Measurements from ENCODE around the gene NOS1AP. TPM values are rescaled to one million over a fixed set of nuclear protein-coding genes. Genes with fewer than 3 reads are reported as not detected.

Gene NOS1AP
- total and polyA plus RNA-seq, 2 experiments from 2014 or later: 5.8 to 6.6 TPM

DNA sequence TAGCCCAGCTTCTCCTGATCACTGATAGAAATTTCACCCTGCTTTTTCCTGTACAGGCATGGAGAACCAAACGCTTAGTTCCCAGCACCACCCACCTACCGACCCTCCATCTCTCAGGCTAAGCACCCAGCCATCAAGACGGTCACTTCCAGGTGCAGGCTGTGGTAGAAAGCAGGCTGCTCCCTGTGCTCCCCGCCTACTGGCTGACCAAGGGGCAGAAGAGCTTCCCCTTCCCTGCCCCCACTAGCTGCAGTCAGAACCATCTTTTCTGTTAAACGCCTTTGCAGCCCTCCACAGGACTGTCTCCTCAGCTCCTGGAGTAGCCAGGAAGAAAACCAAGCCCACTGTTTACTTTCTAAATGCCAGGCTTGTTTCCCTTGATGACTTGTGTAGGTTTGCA, 284.2 kb downstream of the NOS1AP start:
- no peaks in the 10 kb centered on the region for H3K36me3 ChIP-seq (ENCODE audit: insufficient read depth)

More for the DNA sequence above, 284.2 kb downstream of the NOS1AP start:
- Histone ChIP-seq H3K4me1 (ENCODE audit: insufficient read depth) (peaks cover 9% of the 10 kb centered on the region; the same call in 1 of the 2 replicates), H3K4me3 (no peak overlapping the region), H2AFZ (no peak overlapping the region), H3K27ac (ENCODE audit: low read depth) (no peak overlapping the region), H3K79me2 (replicated peaks; ENCODE audit: insufficient read depth) (no peaks in the 10 kb centered on the region), H3K4me2 (no peak overlapping the region; the same call in 1 of the 2 replicates), H3F3A (replicated peaks; ENCODE audit: low read depth) (no peaks in the 10 kb centered on the region), H4K20me1 (replicated peaks; ENCODE audit: insufficient read depth) (no peaks in the 10 kb centered on the region), H3K9me2 (ENCODE audit: insufficient read depth) (no peaks in the 10 kb centered on the region), H3K27me3 (ENCODE audit: insufficient read depth) (no peaks in the 10 kb centered on the region)
- Mint-ChIP-seq H3K9me3 (no peaks in the 10 kb centered on the region), H3K27ac (peak overlapping the region; percentile 88), H3K4me3 (no peak overlapping the region), H3K27me3 (ENCODE audit: insufficient read depth, low read depth, poor library complexity) (peaks cover 10% of the 10 kb centered on the region), H3K4me1 (peaks cover 23% of the 10 kb centered on the region), H3K36me3 (ENCODE audit: low read depth) (peaks cover 29% of the 10 kb centered on the region)
- ATAC-seq: peak; percentile 43
- TF ChIP-seq CREB1 (CRISPR knock-in tag; IDR thresholded peaks at IDR 0.05; ENCODE audit: low read depth) (no peak), EZH2 (IDR thresholded peaks at IDR 0.05; ENCODE audit: low read depth, unreplicated experiment) (no peak), EZH2phosphoT487 (IDR thresholded peaks at IDR 0.05; ENCODE audit: unreplicated experiment) (no peak), ZNF331 (CRISPR knock-in tag; IDR thresholded peaks at IDR 0.05; ENCODE audit: low read depth) (no peak), POLR2AphosphoS5 (IDR thresholded peaks at IDR 0.05; ENCODE audit: low read depth) (no peak), ZNF114 (CRISPR knock-in tag; IDR thresholded peaks at IDR 0.05) (no peak), STAT1 (IDR thresholded peaks at IDR 0.05; ENCODE audit: unreplicated experiment) (no peak), JUNB (IDR thresholded peaks at IDR 0.05; ENCODE audit: unreplicated experiment) (no peak), NANOG (IDR thresholded peaks at IDR 0.05; ENCODE audit: borderline replicate concordance) (no peak)
- TF ChIP-seq, protein P1, sequence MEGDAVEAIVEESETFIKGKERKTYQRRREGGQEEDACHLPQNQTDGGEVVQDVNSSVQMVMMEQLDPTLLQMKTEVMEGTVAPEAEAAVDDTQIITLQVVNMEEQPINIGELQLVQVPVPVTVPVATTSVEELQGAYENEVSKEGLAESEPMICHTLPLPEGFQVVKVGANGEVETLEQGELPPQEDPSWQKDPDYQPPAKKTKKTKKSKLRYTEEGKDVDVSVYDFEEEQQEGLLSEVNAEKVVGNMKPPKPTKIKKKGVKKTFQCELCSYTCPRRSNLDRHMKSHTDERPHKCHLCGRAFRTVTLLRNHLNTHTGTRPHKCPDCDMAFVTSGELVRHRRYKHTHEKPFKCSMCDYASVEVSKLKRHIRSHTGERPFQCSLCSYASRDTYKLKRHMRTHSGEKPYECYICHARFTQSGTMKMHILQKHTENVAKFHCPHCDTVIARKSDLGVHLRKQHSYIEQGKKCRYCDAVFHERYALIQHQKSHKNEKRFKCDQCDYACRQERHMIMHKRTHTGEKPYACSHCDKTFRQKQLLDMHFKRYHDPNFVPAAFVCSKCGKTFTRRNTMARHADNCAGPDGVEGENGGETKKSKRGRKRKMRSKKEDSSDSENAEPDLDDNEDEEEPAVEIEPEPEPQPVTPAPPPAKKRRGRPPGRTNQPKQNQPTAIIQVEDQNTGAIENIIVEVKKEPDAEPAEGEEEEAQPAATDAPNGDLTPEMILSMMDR (conservative IDR thresholded peaks at IDR 0.05; ENCODE audit: low read depth in 2 of 2): no peak
- TF ChIP-seq, protein P2, sequence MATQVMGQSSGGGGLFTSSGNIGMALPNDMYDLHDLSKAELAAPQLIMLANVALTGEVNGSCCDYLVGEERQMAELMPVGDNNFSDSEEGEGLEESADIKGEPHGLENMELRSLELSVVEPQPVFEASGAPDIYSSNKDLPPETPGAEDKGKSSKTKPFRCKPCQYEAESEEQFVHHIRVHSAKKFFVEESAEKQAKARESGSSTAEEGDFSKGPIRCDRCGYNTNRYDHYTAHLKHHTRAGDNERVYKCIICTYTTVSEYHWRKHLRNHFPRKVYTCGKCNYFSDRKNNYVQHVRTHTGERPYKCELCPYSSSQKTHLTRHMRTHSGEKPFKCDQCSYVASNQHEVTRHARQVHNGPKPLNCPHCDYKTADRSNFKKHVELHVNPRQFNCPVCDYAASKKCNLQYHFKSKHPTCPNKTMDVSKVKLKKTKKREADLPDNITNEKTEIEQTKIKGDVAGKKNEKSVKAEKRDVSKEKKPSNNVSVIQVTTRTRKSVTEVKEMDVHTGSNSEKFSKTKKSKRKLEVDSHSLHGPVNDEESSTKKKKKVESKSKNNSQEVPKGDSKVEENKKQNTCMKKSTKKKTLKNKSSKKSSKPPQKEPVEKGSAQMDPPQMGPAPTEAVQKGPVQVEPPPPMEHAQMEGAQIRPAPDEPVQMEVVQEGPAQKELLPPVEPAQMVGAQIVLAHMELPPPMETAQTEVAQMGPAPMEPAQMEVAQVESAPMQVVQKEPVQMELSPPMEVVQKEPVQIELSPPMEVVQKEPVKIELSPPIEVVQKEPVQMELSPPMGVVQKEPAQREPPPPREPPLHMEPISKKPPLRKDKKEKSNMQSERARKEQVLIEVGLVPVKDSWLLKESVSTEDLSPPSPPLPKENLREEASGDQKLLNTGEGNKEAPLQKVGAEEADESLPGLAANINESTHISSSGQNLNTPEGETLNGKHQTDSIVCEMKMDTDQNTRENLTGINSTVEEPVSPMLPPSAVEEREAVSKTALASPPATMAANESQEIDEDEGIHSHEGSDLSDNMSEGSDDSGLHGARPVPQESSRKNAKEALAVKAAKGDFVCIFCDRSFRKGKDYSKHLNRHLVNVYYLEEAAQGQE (IDR thresholded peaks at IDR 0.05; ENCODE audit: unreplicated experiment): no peak
- TF ChIP-seq, protein P3, sequence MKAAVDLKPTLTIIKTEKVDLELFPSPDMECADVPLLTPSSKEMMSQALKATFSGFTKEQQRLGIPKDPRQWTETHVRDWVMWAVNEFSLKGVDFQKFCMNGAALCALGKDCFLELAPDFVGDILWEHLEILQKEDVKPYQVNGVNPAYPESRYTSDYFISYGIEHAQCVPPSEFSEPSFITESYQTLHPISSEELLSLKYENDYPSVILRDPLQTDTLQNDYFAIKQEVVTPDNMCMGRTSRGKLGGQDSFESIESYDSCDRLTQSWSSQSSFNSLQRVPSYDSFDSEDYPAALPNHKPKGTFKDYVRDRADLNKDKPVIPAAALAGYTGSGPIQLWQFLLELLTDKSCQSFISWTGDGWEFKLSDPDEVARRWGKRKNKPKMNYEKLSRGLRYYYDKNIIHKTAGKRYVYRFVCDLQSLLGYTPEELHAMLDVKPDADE (IDR thresholded peaks at IDR 0.05): no peak
- TF ChIP-seq, protein P4, sequence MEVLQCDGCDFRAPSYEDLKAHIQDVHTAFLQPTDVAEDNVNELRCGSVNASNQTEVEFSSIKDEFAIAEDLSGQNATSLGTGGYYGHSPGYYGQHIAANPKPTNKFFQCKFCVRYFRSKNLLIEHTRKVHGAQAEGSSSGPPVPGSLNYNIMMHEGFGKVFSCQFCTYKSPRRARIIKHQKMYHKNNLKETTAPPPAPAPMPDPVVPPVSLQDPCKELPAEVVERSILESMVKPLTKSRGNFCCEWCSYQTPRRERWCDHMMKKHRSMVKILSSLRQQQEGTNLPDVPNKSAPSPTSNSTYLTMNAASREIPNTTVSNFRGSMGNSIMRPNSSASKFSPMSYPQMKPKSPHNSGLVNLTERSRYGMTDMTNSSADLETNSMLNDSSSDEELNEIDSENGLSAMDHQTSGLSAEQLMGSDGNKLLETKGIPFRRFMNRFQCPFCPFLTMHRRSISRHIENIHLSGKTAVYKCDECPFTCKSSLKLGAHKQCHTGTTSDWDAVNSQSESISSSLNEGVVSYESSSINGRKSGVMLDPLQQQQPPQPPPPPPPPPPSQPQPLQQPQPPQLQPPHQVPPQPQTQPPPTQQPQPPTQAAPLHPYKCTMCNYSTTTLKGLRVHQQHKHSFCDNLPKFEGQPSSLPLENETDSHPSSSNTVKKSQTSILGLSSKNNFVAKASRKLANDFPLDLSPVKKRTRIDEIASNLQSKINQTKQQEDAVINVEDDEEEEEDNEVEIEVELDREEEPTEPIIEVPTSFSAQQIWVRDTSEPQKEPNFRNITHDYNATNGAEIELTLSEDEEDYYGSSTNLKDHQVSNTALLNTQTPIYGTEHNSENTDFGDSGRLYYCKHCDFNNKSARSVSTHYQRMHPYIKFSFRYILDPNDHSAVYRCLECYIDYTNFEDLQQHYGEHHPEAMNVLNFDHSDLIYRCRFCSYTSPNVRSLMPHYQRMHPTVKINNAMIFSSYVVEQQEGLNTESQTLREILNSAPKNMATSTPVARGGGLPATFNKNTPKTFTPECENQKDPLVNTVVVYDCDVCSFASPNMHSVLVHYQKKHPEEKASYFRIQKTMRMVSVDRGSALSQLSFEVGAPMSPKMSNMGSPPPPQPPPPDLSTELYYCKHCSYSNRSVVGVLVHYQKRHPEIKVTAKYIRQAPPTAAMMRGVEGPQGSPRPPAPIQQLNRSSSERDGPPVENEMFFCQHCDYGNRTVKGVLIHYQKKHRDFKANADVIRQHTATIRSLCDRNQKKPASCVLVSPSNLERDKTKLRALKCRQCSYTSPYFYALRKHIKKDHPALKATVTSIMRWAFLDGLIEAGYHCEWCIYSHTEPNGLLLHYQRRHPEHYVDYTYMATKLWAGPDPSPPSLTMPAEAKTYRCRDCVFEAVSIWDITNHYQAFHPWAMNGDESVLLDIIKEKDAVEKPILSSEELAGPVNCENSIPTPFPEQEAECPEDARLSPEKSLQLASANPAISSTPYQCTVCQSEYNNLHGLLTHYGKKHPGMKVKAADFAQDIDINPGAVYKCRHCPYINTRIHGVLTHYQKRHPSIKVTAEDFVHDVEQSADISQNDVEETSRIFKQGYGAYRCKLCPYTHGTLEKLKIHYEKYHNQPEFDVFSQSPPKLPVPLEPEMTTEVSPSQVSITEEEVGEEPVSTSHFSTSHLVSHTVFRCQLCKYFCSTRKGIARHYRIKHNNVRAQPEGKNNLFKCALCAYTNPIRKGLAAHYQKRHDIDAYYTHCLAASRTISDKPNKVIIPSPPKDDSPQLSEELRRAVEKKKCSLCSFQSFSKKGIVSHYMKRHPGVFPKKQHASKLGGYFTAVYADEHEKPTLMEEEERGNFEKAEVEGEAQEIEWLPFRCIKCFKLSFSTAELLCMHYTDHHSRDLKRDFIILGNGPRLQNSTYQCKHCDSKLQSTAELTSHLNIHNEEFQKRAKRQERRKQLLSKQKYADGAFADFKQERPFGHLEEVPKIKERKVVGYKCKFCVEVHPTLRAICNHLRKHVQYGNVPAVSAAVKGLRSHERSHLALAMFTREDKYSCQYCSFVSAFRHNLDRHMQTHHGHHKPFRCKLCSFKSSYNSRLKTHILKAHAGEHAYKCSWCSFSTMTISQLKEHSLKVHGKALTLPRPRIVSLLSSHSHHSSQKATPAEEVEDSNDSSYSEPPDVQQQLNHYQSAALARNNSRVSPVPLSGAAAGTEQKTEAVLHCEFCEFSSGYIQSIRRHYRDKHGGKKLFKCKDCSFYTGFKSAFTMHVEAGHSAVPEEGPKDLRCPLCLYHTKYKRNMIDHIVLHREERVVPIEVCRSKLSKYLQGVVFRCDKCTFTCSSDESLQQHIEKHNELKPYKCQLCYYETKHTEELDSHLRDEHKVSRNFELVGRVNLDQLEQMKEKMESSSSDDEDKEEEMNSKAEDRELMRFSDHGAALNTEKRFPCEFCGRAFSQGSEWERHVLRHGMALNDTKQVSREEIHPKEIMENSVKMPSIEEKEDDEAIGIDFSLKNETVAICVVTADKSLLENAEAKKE (CRISPR knock-in tag; IDR thresholded peaks at IDR 0.05): no peak
- DNase-seq (ENCODE audit: low spot score): no peak
